HL-60 (cell line): ENCODE data around the gene NOTCH3.

Experiments
- DNase-seq, 2 experiments: peaks; one replicate each; pipeline ENCODE4 v3.0.0-alpha.2; 2010 to 2020; ENCODE audit warnings: low read depth in 1 of 2, low spot score in 1 of 2
- H3K27ac ChIP-seq: fragments of 250-450 bp; sonication (Bioruptor Pico); replicated peaks from 2 replicates; pipeline ENCODE4 v1.5.1; 2020; ENCODE audit warnings: mild to moderate bottlenecking, moderate library complexity
- H3K27me3 ChIP-seq: fragments of 250-450 bp; sonication (Bioruptor Pico); 2 replicates; pipeline ENCODE4 v1.5.1; 2021; ENCODE audit warnings: mild to moderate bottlenecking, moderate library complexity; ENCODE audit not compliant: insufficient read depth, poor library complexity, severe bottlenecking
- H3K4me3 ChIP-seq: replicated peaks from 2 replicates; pipeline ENCODE4 v1.5.1; 2011; ENCODE audit warnings: mild to moderate bottlenecking, control low read depth, low read length; ENCODE audit not compliant: insufficient read depth
- GABPA ChIP-seq: IDR thresholded peaks from 2 replicates; pipeline ENCODE4 v1.6.1; 2012; ENCODE audit warnings: low read depth
- POLR2AphosphoS5 ChIP-seq: IDR thresholded peaks from 2 replicates; pipeline ENCODE4 v1.6.1; 2012; ENCODE audit warnings: low read depth
- REST ChIP-seq: IDR thresholded peaks from 2 replicates; pipeline ENCODE4 v1.6.1; 2012; ENCODE audit warnings: low read depth; ENCODE audit not compliant: insufficient replicate concordance
- SPI1 ChIP-seq: IDR thresholded peaks from 2 replicates; pipeline ENCODE4 v1.6.1; 2012; ENCODE audit warnings: low read depth, mild to moderate bottlenecking, borderline replicate concordance
- TF ChIP-seq, protein P1 (sequence below): IDR thresholded peaks from one replicate; pipeline ENCODE4 v1.5.1; 2011; ENCODE audit warnings: low read length, control low read depth, inconsistent platforms; ENCODE audit not compliant: insufficient read depth

NOTCH3 gene

GRCh38 chr19:15187026-15188007 lies 13.5 kb downstream of the NOTCH3 start:
- no peaks in the 10 kb centered on the region for H3K27me3 ChIP-seq
- DNase-seq: no peak
- no peak overlapping the region for H3K27ac ChIP-seq
- TF ChIP-seq POLR2AphosphoS5 (no peak), SPI1 (no peak), GABPA (no peak), REST (no peak)
- TF ChIP-seq, protein P1, sequence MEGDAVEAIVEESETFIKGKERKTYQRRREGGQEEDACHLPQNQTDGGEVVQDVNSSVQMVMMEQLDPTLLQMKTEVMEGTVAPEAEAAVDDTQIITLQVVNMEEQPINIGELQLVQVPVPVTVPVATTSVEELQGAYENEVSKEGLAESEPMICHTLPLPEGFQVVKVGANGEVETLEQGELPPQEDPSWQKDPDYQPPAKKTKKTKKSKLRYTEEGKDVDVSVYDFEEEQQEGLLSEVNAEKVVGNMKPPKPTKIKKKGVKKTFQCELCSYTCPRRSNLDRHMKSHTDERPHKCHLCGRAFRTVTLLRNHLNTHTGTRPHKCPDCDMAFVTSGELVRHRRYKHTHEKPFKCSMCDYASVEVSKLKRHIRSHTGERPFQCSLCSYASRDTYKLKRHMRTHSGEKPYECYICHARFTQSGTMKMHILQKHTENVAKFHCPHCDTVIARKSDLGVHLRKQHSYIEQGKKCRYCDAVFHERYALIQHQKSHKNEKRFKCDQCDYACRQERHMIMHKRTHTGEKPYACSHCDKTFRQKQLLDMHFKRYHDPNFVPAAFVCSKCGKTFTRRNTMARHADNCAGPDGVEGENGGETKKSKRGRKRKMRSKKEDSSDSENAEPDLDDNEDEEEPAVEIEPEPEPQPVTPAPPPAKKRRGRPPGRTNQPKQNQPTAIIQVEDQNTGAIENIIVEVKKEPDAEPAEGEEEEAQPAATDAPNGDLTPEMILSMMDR: no peak
- H3K4me3 ChIP-seq: no peak overlapping the region

DNA sequence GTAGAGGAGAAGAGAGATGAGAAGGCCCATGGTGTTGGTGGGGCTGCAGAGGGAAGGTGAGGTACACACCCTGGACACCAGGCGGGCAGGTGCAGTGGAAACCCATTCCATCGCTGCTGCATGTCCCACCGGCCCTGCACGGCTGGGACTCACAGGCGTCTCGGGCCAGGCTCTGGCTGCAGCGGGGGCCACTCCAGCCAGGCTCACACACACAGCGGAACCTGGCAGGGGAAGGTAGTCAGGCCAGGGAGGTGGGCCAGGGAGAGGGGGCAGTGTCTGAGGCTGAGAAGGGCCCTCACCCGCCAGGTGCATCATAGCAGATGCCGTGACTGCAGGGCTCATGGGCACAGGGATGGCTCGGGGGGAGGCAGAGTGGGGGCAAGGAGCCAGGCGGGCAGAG lies 15.6 kb downstream of the NOTCH3 start:
- H3K27ac ChIP-seq: no peak overlapping the region
- H3K4me3 ChIP-seq: no peak overlapping the region
- no peaks in the 10 kb centered on the region for H3K27me3 ChIP-seq
- no peak for DNase-seq
- TF ChIP-seq, protein P1: no peak
- TF ChIP-seq POLR2AphosphoS5: no peak
- no peak for TF ChIP-seq REST
- TF ChIP-seq GABPA: no peak
- TF ChIP-seq SPI1: no peak

- TF ChIP-seq GABPA (no peak), REST (no peak), POLR2AphosphoS5 (no peak), SPI1 (no peak)
- TF ChIP-seq, protein P1: no peak
- no peaks in the 10 kb centered on the region for H3K27me3 ChIP-seq
- no peak overlapping the region for H3K4me3 ChIP-seq
- DNase-seq: no peak
- no peak overlapping the region for H3K27ac ChIP-seq
Observed at GRCh38 chr19:15184776-15185175, 16.0 kb downstream of the NOTCH3 start.
